ENCODE results near the gene NCAM1. TPM values are rescaled to one million over a fixed set of nuclear protein-coding genes. Genes with fewer than 3 reads are reported as not detected.

Gene NCAM1
- total RNA-seq, 1 donor from 2014 or later: 3.3 TPM

GRCh38 chr11:113105592-113105991 is 144.4 kb downstream of the NCAM1 start:
- H3K36me3 ChIP-seq: no peaks in the 10 kb centered on the region
- H3K27me3 ChIP-seq: no peaks in the 10 kb centered on the region
- no peak overlapping the region for H3K4me3 ChIP-seq
- intact Hi-C loops (cut with DNase I): no loop called here
- DNase-seq (ENCODE audit: low spot score in 2 of 2): no peak
- H3K9me3 ChIP-seq: no peaks in the 10 kb centered on the region
- no peaks in the 10 kb centered on the region for H3K4me1 ChIP-seq
- no peak overlapping the region for H3K27ac ChIP-seq
- TF ChIP-seq CTCF (IDR thresholded peaks at IDR 0.05): no peak

- H3K27ac ChIP-seq: no peak overlapping the region
- no peak overlapping the region for H3K4me3 ChIP-seq
- no peaks in the 10 kb centered on the region for H3K9me3 ChIP-seq
Observed at GRCh38 chr11:113106507-113106906, 145.3 kb downstream of the NCAM1 start.

GRCh38 chr11:113110046-113110445 is 148.8 kb downstream of the NCAM1 start:
- Histone ChIP-seq H3K27me3 (no peaks in the 10 kb centered on the region), H3K4me1 (peaks cover 0 to 3% of the 10 kb centered on the region in 2 donors), H3K36me3 (no peaks in the 10 kb centered on the region), H3K9me3 (no peaks in the 10 kb centered on the region), H3K27ac (no peak overlapping the region), H3K4me3 (no peak overlapping the region)
- TF ChIP-seq CTCF (IDR thresholded peaks at IDR 0.05): no peak
- no peak for DNase-seq (ENCODE audit: low spot score in 2 of 2)
- intact Hi-C loops (cut with DNase I): loop anchor here (5.0 to 10.0 kb wide), 2 partner anchors 52 to 315 kb away; no protein-coding TSS in a partner anchor

More at GRCh38 chr11:113106507-113106906, 145.3 kb downstream of the NCAM1 start:
- H3K4me1 ChIP-seq: no peaks in the 10 kb centered on the region
- DNase-seq (ENCODE audit: low spot score in 2 of 2): no peak
- H3K27me3 ChIP-seq: no peaks in the 10 kb centered on the region
- no peak for TF ChIP-seq CTCF (IDR thresholded peaks at IDR 0.05)
- intact Hi-C loops (cut with DNase I): no loop called here
- no peaks in the 10 kb centered on the region for H3K36me3 ChIP-seq

- H3K4me3 ChIP-seq: no peak overlapping the region
- H3K4me1 ChIP-seq: peaks cover 0 to 3% of the 10 kb centered on the region in 2 donors
- H3K9me3 ChIP-seq: no peaks in the 10 kb centered on the region
- intact Hi-C loops (cut with DNase I): loop anchor here (5.0 to 10.0 kb wide), 2 partner anchors 51 to 316 kb away; no protein-coding TSS in a partner anchor
- TF ChIP-seq CTCF (IDR thresholded peaks at IDR 0.05): no peak
- no peaks in the 10 kb centered on the region for H3K27me3 ChIP-seq
- DNase-seq (ENCODE audit: low spot score in 2 of 2): no peak
- H3K36me3 ChIP-seq: no peaks in the 10 kb centered on the region
- H3K27ac ChIP-seq: no peak overlapping the region
Observed at GRCh38 chr11:113111156-113111555, 149.9 kb downstream of the NCAM1 start.

- no peak for TF ChIP-seq CTCF (IDR thresholded peaks at IDR 0.05)
- DNase-seq (ENCODE audit: low spot score in 2 of 2): no peak
- Histone ChIP-seq H3K36me3 (no peaks in the 10 kb centered on the region), H3K27ac (no peak overlapping the region), H3K4me1 (peaks cover 0 to 3% of the 10 kb centered on the region in 2 donors), H3K27me3 (no peaks in the 10 kb centered on the region), H3K4me3 (no peak overlapping the region), H3K9me3 (no peaks in the 10 kb centered on the region)
- intact Hi-C loops (cut with DNase I): loop anchor here (5.0 to 10.0 kb wide), 2 partner anchors 50 to 318 kb away; no protein-coding TSS in a partner anchor
Observed at GRCh38 chr11:113112307-113112706, 151.1 kb downstream of the NCAM1 start.

Measured in ascending aorta (tissue), 2 donors.